Stimulated activated memory B cell treated with anti-CD40 and anti-IgM and Interleukin-4, amounts not matched to agents 10 μg/mL and 1 μg/mL and 100 μg/mL, for 72 hours (primary cell): ENCODE data around the gene SLC25A17.
"Not testable (repeated sequence)": the region's sequence is repeated elsewhere in the genome, so short reads cannot be mapped to it uniquely, and the experiment has no call there.

Experiments used
- ATAC-seq: fragments of 150-1000 bp; cut with Tn5 transposase; 2 replicates; pipeline ENCODE4 v1.10.0; 2021
- H3K27ac Mint-ChIP-seq: one replicate; pipeline ENCODE4 v1.8.0; 2022; ENCODE audit warnings: mild to moderate bottlenecking, mixed read lengths
- H3K27me3 Mint-ChIP-seq: one replicate; pipeline ENCODE4 v1.8.0; 2022; ENCODE audit warnings: mixed read lengths
- H3K36me3 Mint-ChIP-seq: one replicate; pipeline ENCODE4 v1.8.0; 2022; ENCODE audit warnings: mixed read lengths
- H3K4me1 Mint-ChIP-seq: one replicate; pipeline ENCODE4 v1.8.0; 2022; ENCODE audit warnings: mixed read lengths
- H3K4me3 Mint-ChIP-seq: one replicate; pipeline ENCODE4 v1.8.0; 2022; ENCODE audit warnings: mild to moderate bottlenecking, moderate library complexity, mixed read lengths
- H3K9me3 Mint-ChIP-seq: one replicate; pipeline ENCODE4 v1.8.0; 2022; ENCODE audit warnings: mixed read lengths

The SLC25A17 gene

DNA sequence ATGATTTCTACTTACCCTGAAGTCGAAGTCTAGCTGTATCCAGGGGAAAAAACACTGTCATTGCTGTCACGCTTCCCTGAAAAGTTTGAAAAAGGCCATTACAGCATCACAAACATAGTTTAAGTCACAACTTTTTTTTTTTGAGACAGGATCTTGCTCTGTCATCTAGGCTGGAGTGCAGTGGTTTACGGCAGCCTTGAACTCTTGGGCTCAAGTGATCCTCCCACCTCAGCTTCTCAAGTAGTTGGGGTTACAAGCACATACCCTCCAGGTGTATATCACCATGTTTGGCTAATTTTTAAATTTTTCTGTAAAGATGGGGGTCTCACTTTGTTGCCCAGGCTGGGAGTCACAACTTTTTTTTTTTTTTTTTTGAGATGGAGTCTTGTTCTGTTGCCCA is 20.1 kb downstream of the SLC25A17 start:
- Mint-ChIP-seq H3K9me3 (no peaks in the 10 kb centered on the region), H3K27me3 (no peaks in the 10 kb centered on the region), H3K27ac (no peak overlapping the region), H3K36me3 (peaks cover 12% of the 10 kb centered on the region), H3K4me3 (no peak overlapping the region), H3K4me1 (peaks cover 10% of the 10 kb centered on the region)
- ATAC-seq = no peak

DNA sequence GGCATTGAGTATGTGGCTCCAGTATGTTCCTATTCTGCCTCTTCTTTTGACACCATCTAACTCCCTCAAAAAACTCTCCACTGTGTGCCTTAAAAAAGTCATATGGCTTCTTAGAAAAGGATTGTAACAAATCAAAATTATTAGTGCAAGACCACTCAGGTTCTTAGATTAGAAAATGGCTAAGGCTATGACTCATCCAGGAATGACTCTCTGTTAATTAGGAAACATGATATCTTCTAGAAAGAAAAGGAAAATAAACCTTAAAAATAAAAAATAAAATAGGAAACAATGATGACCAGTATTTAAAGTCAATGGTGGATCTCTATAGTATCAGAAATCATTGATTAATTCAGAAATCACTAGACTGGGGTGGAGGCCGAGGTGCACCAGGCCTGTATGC is 21.7 kb downstream of the SLC25A17 start:
- Mint-ChIP-seq H3K4me3 (no peak overlapping the region), H3K4me1 (no peaks in the 10 kb centered on the region), H3K27me3 (no peaks in the 10 kb centered on the region), H3K9me3 (no peaks in the 10 kb centered on the region), H3K36me3 (peaks cover 24% of the 10 kb centered on the region), H3K27ac (no peak overlapping the region)
- no peak for ATAC-seq

GRCh38 chr22:40792451-40792850 is 26.7 kb downstream of the SLC25A17 start:
- Mint-ChIP-seq H3K4me1 (peaks cover 16% of the 10 kb centered on the region), H3K9me3 (no peaks in the 10 kb centered on the region), H3K36me3 (peaks cover 62% of the 10 kb centered on the region), H3K27ac (no peak overlapping the region), H3K27me3 (no peaks in the 10 kb centered on the region), H3K4me3 (no peak overlapping the region)
- no peak for ATAC-seq

GRCh38 chr22:40791241-40791640 is 27.9 kb downstream of the SLC25A17 start:
- Mint-ChIP-seq H3K4me3 (no peak overlapping the region), H3K27me3 (no peaks in the 10 kb centered on the region), H3K9me3 (no peaks in the 10 kb centered on the region), H3K27ac (no peak overlapping the region), H3K36me3 (peaks cover 67% of the 10 kb centered on the region), H3K4me1 (peaks cover 16% of the 10 kb centered on the region)
- no peak for ATAC-seq

DNA sequence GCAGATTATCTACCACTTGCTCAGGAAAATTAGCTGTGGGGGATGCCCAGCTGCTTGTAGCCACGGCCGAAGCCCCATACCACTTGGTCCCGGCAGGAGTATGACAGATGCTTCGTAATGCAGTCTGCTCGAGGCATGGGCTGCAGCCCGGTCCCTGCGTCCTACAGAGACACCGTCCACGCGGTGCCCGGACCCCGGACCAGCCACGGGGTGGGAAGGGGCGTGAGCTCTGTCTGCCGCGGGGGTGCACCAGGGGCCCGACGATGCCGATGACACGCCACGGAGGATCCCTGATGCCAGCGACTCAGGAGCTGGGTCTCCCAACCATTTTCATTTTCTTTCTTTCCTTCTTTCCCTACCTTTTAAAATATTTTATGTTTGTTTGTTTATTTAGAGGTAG is 30.0 kb downstream of the SLC25A17 start:
- peaks cover 16% of the 10 kb centered on the region for H3K4me1 Mint-ChIP-seq
- no peak overlapping the region for H3K27ac Mint-ChIP-seq
- H3K27me3 Mint-ChIP-seq = no peaks in the 10 kb centered on the region
- H3K36me3 Mint-ChIP-seq = peaks cover 83% of the 10 kb centered on the region
- H3K4me3 Mint-ChIP-seq = no peak overlapping the region
- no peaks in the 10 kb centered on the region for H3K9me3 Mint-ChIP-seq
- ATAC-seq = no peak

DNA sequence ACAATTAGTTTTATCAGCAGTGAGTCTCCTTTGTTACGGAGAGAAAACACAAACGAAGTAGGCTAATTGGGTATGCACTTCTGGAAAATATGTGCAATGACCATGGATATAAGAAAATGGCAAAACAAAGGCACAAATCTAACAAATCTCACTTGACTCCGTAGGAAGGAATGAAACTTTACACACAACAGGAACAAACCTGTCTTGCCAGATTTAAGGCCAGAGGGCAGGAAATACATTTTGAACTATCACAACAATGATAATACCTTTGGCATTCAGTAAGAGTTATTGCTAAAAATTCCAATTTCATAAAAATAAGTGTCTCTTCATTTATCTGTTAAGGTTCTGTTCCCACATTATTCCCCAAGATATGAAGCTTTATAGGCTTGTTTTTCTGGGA is 36.6 kb downstream of the SLC25A17 start:
- H3K9me3 Mint-ChIP-seq = no peaks in the 10 kb centered on the region
- no peaks in the 10 kb centered on the region for H3K27me3 Mint-ChIP-seq
- H3K27ac Mint-ChIP-seq = no peak overlapping the region
- no peaks in the 10 kb centered on the region for H3K4me1 Mint-ChIP-seq
- no peak for ATAC-seq
- H3K4me3 Mint-ChIP-seq = no peak overlapping the region
- H3K36me3 Mint-ChIP-seq = peaks cover 51% of the 10 kb centered on the region

- H3K27ac Mint-ChIP-seq, H3K4me3 Mint-ChIP-seq, H3K9me3 Mint-ChIP-seq, H3K27me3 Mint-ChIP-seq, ATAC-seq, H3K4me1 Mint-ChIP-seq: not testable (repeated sequence)
- H3K36me3 Mint-ChIP-seq = peaks cover 49% of the 10 kb centered on the region
These were observed 37.4 kb downstream of the SLC25A17 start for GRCh38 chr22:40781749-40782148.

- Mint-ChIP-seq H3K4me3 (no peak overlapping the region), H3K27me3 (no peaks in the 10 kb centered on the region), H3K27ac (no peak overlapping the region), H3K9me3 (no peaks in the 10 kb centered on the region), H3K36me3 (peaks cover 34% of the 10 kb centered on the region), H3K4me1 (peaks cover 21% of the 10 kb centered on the region)
- no peak for ATAC-seq
These were observed 49.4 kb downstream of the SLC25A17 start for GRCh38 chr22:40769761-40770160.

DNA sequence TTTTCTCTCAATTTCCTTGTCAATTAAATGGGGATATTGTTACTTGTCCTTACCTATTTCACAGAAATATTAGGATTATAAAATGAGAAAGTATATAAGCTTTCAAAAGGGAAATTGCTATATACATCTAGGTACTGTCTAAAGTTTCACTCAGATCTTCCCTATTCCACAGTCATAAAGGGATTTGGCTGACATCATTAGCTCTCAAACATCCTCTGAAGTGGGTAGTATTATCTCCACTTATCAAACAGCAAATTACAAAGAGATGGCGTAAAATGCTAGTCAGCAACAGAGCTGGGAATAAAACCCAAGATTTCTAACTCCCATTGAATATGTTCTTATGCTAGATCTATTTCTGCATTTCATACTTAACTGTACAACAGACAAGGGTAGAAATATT is 50.9 kb downstream of the SLC25A17 start:
- H3K4me3 Mint-ChIP-seq = no peak overlapping the region
- no peaks in the 10 kb centered on the region for H3K9me3 Mint-ChIP-seq
- peaks cover 30% of the 10 kb centered on the region for H3K4me1 Mint-ChIP-seq
- H3K27me3 Mint-ChIP-seq = no peaks in the 10 kb centered on the region
- ATAC-seq = no peak
- peaks cover 24% of the 10 kb centered on the region for H3K36me3 Mint-ChIP-seq
- H3K27ac Mint-ChIP-seq = peak overlapping the region; percentile 27

GRCh38 chr22:40766956-40767355 is 52.2 kb downstream of the SLC25A17 start:
- peaks cover 23% of the 10 kb centered on the region for H3K36me3 Mint-ChIP-seq
- no peak overlapping the region for H3K4me3 Mint-ChIP-seq
- no peak for ATAC-seq
- H3K4me1 Mint-ChIP-seq = peaks cover 30% of the 10 kb centered on the region
- no peaks in the 10 kb centered on the region for H3K9me3 Mint-ChIP-seq
- no peaks in the 10 kb centered on the region for H3K27me3 Mint-ChIP-seq
- peak overlapping the region; percentile 94 for H3K27ac Mint-ChIP-seq

DNA sequence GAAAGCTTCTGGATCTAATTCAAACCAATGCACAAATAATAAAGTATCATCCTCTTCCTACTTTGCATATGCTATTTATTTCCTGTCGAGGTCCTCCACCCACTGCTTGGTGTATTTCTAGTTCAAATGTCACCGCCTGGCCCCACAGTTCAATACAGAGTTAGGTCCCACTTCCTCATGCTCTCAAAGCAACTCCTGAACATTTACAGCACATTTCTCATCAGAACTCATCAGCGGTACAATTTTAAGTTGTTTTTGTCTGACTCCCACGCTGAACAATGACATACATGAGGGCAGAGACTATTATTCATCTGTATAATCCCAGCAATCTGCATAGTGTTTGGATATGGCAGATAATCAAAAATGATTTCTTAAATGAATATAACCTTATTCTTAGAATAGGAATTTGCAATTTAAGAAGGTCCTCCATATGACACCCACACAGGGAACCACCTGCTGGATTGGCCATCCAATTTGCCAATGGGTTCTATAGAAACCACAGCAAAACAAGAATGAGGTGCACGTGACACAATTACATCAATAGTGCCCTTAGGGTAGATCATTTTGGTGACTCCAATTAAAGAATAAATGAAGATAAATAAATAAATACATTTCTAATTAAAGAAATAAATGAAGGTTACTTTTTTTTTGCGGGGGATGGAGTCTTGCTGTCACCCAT is 54.2 kb downstream of the SLC25A17 start:
- H3K27me3 Mint-ChIP-seq = no peaks in the 10 kb centered on the region
- no peaks in the 10 kb centered on the region for H3K9me3 Mint-ChIP-seq
- peaks cover 6% of the 10 kb centered on the region for H3K36me3 Mint-ChIP-seq
- H3K27ac Mint-ChIP-seq = peak overlapping the region; percentile 94
- H3K4me3 Mint-ChIP-seq = peak overlapping the region; percentile 70
- peak; percentile 98 for ATAC-seq
- peaks cover 39% of the 10 kb centered on the region for H3K4me1 Mint-ChIP-seq

- Mint-ChIP-seq H3K27ac (peak overlapping the region; percentile 53), H3K27me3 (no peaks in the 10 kb centered on the region), H3K9me3 (no peaks in the 10 kb centered on the region), H3K4me1 (peaks cover 19% of the 10 kb centered on the region), H3K4me3 (no peak overlapping the region), H3K36me3 (no peaks in the 10 kb centered on the region)
- no peak for ATAC-seq
These were observed 59.8 kb downstream of the SLC25A17 start for GRCh38 chr22:40759294-40759840.

GRCh38 chr22:40758851-40759250 is 60.3 kb downstream of the SLC25A17 start:
- H3K27ac Mint-ChIP-seq, H3K4me3 Mint-ChIP-seq, H3K27me3 Mint-ChIP-seq, ATAC-seq, H3K9me3 Mint-ChIP-seq, H3K36me3 Mint-ChIP-seq: not testable (repeated sequence)
- peaks cover 15% of the 10 kb centered on the region for H3K4me1 Mint-ChIP-seq

GRCh38 chr22:40758390-40758789 is 60.8 kb downstream of the SLC25A17 start:
- ATAC-seq = no peak
- peaks cover 15% of the 10 kb centered on the region for H3K4me1 Mint-ChIP-seq
- H3K27ac Mint-ChIP-seq = no peak overlapping the region
- H3K27me3 Mint-ChIP-seq = no peaks in the 10 kb centered on the region
- no peak overlapping the region for H3K4me3 Mint-ChIP-seq
- no peaks in the 10 kb centered on the region for H3K36me3 Mint-ChIP-seq
- H3K9me3 Mint-ChIP-seq = no peaks in the 10 kb centered on the region

GRCh38 chr22:40757071-40757470 is 62.1 kb downstream of the SLC25A17 start:
- Mint-ChIP-seq H3K27ac (no peak overlapping the region), H3K36me3 (no peaks in the 10 kb centered on the region), H3K27me3 (no peaks in the 10 kb centered on the region), H3K4me1 (peaks cover 15% of the 10 kb centered on the region), H3K9me3 (no peaks in the 10 kb centered on the region), H3K4me3 (no peak overlapping the region)
- ATAC-seq = no peak

DNA sequence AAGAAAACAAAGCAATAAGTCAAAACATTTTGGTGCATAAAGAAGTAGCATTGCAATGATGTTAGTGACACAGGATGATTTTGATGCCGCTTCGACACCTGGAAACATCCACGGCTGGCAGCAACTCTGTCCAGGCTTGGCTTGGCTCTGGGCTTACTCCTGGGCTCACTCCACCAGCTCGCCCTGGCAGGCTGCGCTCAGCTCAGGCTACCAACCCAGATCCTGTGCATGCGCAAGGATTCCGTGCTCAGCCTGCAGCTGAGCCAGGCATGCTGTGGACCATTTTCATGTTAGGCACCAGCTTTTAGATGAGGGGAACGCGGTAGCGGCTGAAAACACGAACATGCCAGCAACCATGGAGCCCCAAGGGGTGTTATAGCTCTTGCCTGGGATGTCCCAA is 66.0 kb downstream of the SLC25A17 start:
- H3K4me1 Mint-ChIP-seq = no peaks in the 10 kb centered on the region

More for the DNA sequence above, 66.0 kb downstream of the SLC25A17 start:
- Mint-ChIP-seq H3K36me3 (no peaks in the 10 kb centered on the region), H3K27ac (no peak overlapping the region), H3K4me3 (no peak overlapping the region), H3K9me3 (peaks cover 5% of the 10 kb centered on the region), H3K27me3 (no peaks in the 10 kb centered on the region)
- ATAC-seq = no peak
